Stimulated activated CD4-positive, alpha-beta T cell treated with anti-CD3 and anti-CD28 coated beads, Interleukin-4, amount 100 ng/mL, for 4 hours (primary cell): ENCODE measurements around the gene LRRC8B.
"Not testable (repeated sequence)": the region's sequence is repeated elsewhere in the genome, so short reads cannot be mapped to it uniquely, and the experiment has no call there.

Experiments
- DNase-seq, 2 experiments: peaks; one replicate each; pipeline ENCODE4 v3.0.0-alpha.2; 2020

LRRC8B gene

GRCh38 chr1:89524369-89525168 lies at the start of gene LRRC8B:
TSS of gene LRRC8B (plus strand) at chr1:89524829. CDS start at chr1:89582651, 57,822 bp downstream.
- peak; percentile 87 to 96 for DNase-seq

GRCh38 chr1:89475269-89475668 lies 49.4 kb upstream of the LRRC8B start:
- no peak for DNase-seq

GRCh38 chr1:89476072-89476471 lies 48.6 kb upstream of the LRRC8B start:
- DNase-seq: no peak

DNA sequence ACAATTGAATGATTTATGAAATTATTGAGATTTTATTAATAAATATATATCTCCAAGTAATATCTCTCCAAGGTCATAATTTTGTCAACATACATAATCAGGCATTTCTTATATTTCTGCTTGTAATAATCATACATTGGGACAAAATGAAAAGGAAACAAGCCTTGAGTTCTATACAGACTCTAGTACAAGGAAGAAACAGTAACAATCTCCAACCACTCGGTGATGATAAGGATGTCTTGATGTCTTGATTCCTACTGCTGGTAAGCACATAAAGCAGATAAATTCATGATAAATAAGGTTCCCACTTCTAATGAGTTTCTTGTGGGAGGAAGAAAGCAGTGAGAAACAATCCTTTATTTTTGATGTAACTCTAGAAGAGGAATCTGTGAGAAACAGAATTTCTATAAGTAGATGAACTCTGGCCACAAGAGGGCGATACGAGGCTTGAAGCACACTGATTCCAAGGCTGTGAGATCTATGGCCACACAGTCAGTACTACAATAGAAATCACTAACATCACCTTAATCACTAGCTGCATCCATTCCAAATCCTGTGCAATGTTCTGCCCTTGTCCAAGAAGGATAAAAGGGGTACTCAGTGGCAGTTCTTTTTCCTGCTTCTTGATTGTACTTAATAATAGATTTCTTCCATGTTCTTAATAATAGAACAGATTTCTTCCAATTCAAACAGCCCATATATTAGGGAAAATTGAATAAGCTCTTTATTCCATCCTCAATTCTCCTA lies 41.4 kb upstream of the LRRC8B start:
- DNase-seq: peak; percentile 68 to 75

DNA sequence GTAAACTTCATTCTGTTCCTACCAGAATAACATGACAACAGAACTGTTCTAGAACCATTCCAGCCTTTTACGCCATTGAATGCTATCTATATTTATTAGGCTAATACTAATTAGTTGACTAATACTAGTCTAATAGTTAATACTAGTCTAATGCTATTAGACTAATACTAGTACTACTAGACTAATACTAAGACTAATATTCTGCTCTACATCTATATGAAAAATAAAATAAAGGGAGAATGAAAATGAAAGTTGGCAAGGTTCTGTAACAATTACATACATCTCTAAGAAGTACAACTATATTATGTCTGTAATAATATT lies 40.9 kb upstream of the LRRC8B start:
- no peak for DNase-seq

GRCh38 chr1:89484092-89485038 lies 40.3 kb upstream of the LRRC8B start:
- no peak for DNase-seq

- DNase-seq: no peak
Measured at GRCh38 chr1:89487972-89488371, 36.7 kb upstream of the LRRC8B start.

GRCh38 chr1:89489047-89489729 lies 35.4 kb upstream of the LRRC8B start:
- no peak for DNase-seq

DNA sequence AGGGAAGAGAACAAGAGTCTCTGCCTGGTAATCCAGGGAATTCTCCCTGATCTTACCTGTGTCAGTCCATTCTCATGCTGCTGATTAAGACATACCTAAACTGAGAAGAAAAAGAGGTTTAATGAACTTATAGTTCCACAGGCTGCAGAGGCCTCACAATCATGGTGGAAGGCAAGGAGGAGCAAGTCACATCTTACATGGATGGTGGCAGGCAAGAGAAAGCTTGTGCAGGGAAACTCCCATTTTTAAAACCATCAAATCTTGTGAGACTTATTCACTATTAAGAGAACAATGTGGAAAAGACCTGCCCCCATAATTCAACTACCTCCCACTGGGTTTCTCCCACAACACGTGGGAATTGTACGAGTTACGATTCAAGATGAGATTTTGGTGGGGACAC lies 34.2 kb upstream of the LRRC8B start:
- DNase-seq: no peak

- DNase-seq: no peak
Measured at GRCh38 chr1:89499320-89499719, 25.3 kb upstream of the LRRC8B start.

DNA sequence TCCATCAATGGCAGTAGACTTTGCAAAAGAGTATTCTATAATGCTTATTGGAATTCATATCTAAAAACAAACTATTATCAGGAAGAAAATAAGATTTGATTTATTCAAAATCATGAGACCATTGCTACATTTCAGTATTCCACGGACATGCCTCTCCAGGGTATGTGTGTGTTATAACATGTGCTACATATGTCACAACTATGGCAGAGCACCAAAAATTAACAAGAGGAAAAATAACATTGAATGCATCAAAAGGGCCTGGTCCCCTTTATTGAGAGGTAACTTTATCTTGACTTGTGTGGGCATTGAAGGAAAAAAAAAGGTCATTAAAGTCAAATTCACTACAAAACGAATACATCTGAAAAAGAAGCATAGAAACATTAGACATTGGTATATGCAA lies 22.6 kb upstream of the LRRC8B start:
- DNase-seq: no peak

DNA sequence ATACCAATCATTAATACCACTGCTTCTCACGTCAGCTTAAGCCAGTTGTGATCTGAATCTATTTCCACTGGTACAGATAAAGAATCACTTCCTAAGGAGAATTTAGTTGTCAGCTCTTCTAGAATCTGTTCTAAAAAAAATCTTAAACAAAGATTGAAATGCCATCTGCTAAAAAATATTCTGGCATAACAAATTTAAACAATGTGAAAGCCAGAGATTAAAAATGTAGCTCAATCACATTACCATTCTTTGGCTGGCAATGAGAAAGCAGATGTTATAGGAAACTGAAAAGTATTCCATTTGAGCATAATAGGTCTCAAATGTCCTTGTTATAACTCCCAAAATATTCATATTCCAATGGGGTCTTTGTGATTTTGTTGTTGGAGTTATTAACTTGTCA lies 21.7 kb upstream of the LRRC8B start:
- no peak for DNase-seq

DNA sequence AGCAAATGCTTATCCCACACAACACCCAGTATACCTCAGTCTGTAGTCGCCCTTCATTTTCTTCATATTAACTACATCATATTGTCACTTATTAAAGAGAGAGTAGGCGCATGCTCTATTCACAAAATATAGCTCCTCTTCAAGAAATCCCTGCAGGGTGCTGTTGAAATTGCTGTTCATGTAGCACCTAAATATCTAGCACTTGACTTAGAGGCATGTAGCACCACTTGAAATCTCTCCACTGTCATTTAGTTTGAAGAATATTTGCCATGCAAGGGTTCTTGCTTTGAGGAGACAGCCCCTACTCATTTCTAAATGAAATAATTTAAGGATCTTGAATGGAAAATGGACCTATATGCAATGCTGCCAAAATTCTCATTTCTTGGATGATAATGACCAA lies 20.9 kb upstream of the LRRC8B start:
- no peak for DNase-seq

DNA sequence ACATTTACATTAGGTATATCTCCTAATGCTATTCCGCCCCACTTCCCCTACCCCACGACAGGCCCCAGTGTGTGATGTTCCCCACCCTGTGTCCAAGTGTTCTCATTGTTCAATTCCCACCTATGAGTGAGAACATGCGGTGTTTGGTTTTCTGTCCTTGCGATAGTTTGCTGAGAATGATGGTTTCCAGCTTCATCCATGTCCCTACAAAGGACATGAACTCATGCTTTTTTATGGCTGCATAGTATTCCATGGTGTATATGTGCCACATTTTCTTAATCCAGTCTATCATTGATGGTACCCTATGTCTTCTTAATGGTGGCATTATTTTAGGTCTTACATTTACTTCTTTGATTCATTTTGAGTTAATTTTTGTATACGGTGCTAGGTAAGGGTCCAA lies 14.6 kb upstream of the LRRC8B start:
- DNase-seq: not testable (repeated sequence)

- no peak for DNase-seq
Measured at GRCh38 chr1:89512996-89513720, 11.5 kb upstream of the LRRC8B start.

- DNase-seq: no peak
Measured at GRCh38 chr1:89516055-89516454, 8.6 kb upstream of the LRRC8B start.

- DNase-seq: no peak
Measured at GRCh38 chr1:89518221-89518631, 6.4 kb upstream of the LRRC8B start.

DNA sequence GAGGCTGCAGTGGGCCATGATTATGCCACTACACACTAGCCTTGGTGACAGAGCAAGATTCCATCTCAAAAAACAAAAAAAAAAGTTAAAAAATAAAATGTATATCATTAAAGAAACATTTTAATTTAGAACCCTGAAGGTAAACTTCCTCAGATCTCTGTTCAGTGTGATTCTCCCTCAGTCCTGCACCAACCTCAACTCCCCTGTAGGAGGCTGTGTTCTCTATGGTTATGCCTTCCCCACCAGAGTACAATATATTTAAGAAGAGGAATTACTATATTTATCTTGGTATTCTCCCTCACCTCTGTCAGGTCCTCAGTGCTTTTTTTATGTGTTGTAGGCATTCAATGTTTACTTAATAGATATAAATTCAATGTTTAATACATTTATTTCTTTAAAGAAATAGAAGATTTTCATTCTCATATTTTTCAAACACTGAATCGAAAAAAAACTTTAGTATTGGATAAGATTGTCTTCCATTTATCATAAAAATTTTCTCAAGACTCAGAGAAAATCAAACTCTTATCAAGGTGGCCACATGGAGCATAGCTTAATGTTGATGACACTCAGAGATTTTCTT lies 4.8 kb upstream of the LRRC8B start:
- DNase-seq: peak in 1 of 2 experiments; percentile 51

DNA sequence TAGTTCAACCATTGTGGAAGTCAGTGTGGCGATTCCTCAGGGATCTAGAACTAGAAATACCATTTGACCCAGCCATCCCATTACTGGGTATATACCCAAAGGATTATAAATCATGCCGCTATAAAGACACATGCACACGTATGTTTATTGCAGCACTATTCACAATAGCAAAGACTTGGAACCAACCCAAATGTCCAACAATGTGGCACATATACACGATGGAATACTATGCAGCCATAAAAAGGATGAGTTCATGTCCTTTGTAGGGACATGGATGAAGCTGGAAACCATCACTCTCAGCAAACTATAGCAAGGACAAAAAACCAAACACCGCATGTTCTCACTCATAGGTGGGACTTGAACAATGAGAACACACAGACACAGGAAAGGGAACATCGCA lies 2.7 kb upstream of the LRRC8B start:
- not testable (repeated sequence) for DNase-seq

DNA sequence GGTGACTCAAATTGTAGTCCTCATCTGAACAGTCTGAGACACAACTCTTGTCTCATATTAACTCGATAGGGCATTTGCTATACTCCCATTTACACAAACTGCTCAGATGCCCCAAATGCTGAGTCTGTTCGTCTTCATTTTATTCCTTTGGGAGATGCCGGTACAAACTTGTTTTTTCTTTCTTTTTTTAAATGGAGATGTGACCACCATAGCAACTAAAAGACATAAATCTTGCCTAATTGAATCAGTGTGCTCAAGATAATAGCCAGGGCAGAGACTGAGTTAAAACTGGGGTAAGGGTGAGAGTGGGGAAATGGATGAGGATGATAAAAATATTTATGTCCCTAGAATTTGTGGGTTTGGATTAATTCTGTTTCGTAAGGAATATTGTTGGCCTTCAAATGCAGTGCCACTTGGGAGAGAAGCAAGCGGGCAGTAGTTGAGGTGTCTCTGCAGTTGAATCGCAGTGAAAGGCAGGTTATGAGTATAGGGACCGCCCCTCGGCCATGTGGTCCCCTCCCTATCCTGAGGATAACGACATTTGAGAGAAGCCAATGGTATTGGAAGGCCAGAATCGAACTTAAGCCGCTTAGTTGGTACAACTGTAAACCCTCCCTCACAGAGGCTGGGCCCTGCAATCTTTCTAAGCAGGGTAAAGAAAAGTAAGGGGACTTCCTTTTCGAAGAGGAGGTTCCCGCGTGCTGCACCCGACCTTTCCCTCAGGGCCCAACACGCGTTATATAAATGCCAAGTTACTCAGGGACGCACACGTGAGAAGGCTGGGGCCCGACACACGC lies 859 bp upstream of the LRRC8B start:
- peak in 1 of 2 experiments; percentile 78 for DNase-seq
